Right lobe of liver (tissue), 6 donors: ENCODE results near the gene DDX42. TPM values are rescaled to one million over a fixed set of nuclear protein-coding genes. Genes with fewer than 3 reads are reported as not detected.

Experiments
- ATAC-seq, 4 donors: fragments of 200-7000 bp; cut with Tn5 transposase; one replicate each; pipeline ENCODE4 v1.9.1; 2020; ENCODE audit warnings: mild to moderate bottlenecking in 4 of 4, moderate library complexity in 4 of 4
- DNase-seq, 3 donors: peaks; one replicate each; pipeline ENCODE4 v3.0.0-alpha.2; 2020
- H3K27ac ChIP-seq, 3 donors: fragments of 200-600 bp; one replicate each; pipeline ENCODE4 v1.8.0; 2022
- H3K27me3 ChIP-seq, 2 donors: fragments of 200-600 bp; one replicate each; pipeline ENCODE4 v1.8.0; 2022
- H3K36me3 ChIP-seq, 4 donors: fragments of 200-600 bp; sonication (generic) in 1 of 4; one replicate each; pipeline versions ENCODE4 v1.5.1 to v1.8.0; 2017 to 2022; ENCODE audit warnings: control low read depth in 1 of 4
- H3K4me1 ChIP-seq, 4 donors: fragments of 200-600 bp; sonication (generic) in 1 of 4; one replicate each; pipeline versions ENCODE4 v1.5.1 to v1.8.0; 2017 to 2022; ENCODE audit warnings: control low read depth in 1 of 4
- H3K4me3 ChIP-seq, 3 donors: fragments of 200-600 bp; one replicate each; pipeline ENCODE4 v1.8.0; 2022
- H3K9me3 ChIP-seq, 4 donors: fragments of 200-600 bp; sonication (generic) in 1 of 4; one replicate each; pipeline versions ENCODE4 v1.5.1 to v1.8.0; 2017 to 2022; ENCODE audit warnings: control low read depth in 1 of 4
- CTCF ChIP-seq, 4 donors: fragments of 200-600 bp in 3 of 4; fragments of 450-650 bp in 1 of 4; IDR thresholded peaks; one replicate each; pipeline versions ENCODE4 v1.5.1 to v1.8.0; 2016 to 2022; ENCODE audit warnings: antibody characterized with exemption in 4 of 4, mild to moderate bottlenecking in 2 of 4
- POLR2A ChIP-seq: fragments of 450-650 bp; IDR thresholded peaks from one replicate; pipeline ENCODE4 v1.6.1; 2017; ENCODE audit warnings: antibody characterized with exemption, mild to moderate bottlenecking
- WGBS: methylation state at CpG from one replicate; pipeline ENCODE4 v1.1.6; 2018; ENCODE audit warnings: low coverage, low lambda C conversion rate; ENCODE audit not compliant: insufficient coverage; ENCODE audit errors: missing lambda C conversion rate; 5-methylcytosine and 5-hydroxymethylcytosine counted together
- intact Hi-C, 2 donors: fragments of 100-400 bp; cut with DNase I; formaldehyde crosslinking; loops; one replicate each; pipeline versions ENCODE4 v1.11.2 to v1.14.1; 2022
- total RNA-seq, 6 experiments: library from RNA; depleted of rRNA in 2 of 6; stranded (reverse); fragments of >200 nt in 2 of 6; fragmentation: NEBNext Ultra II Directional in 3 of 6; extraction: Animal tissue kit (Norgen Biotek cat#: 25700) in 3 of 6; gene quantifications; one replicate each; pipeline versions ENCODE4 v1.1.0 to v1.2.4, GENCODE V29; 2016 to 2023
- donor health status: DM: no; HTN: yes; CAD: no.
- donor health status: DM: no; HTN: no; CAD: no.
- donor health status: DM: no; HTN: no; CAD: no.
- donor health status: DM: no; HTN: yes; CAD: no.
- donor health status: DM: no; HTN: yes; CAD: no.

Gene DDX42
- total RNA-seq, 6 experiments from 2014 or later: 28.5 to 45.2 (median 36.2) TPM

- TF ChIP-seq CTCF (IDR thresholded peaks at IDR 0.05) (no peak), POLR2A (no peak)
- Histone ChIP-seq H3K36me3 (peaks cover 0 to 38% (median 15%) of the 10 kb centered on the region in 4 donors), H3K4me1 (peaks cover 3 to 45% (median 24%) of the 10 kb centered on the region in 4 donors), H3K27me3 (no peaks in the 10 kb centered on the region), H3K27ac (peak overlapping the region in 2 of 3 donors; percentile 68 to 79), H3K4me3 (peak overlapping the region in 1 of 3 donors; percentile 0), H3K9me3 (peaks cover 0 to 3% (median 0%) of the 10 kb centered on the region in 4 donors)
- no peak for ATAC-seq
- intact Hi-C loops: no loop called here
- DNase-seq: no peak
- WGBS: 0% methylated on average over 1 of the region's 5 CpGs
Measured at GRCh38 chr17:63837962-63838600, 64.1 kb downstream of the DDX42 start.

GRCh38 chr17:63838631-63839171 lies 64.7 kb downstream of the DDX42 start:
- H3K27ac ChIP-seq: peak overlapping the region in 2 of 3 donors; percentile 79 to 92
- ATAC-seq: peak; percentile 28 to 62 (median 52)

GRCh38 chr17:63840591-63841349 lies 66.8 kb downstream of the DDX42 start:
- Histone ChIP-seq H3K36me3 (peaks cover 0 to 13% (median 3%) of the 10 kb centered on the region in 4 donors), H3K9me3 (peaks cover 0 to 3% (median 0%) of the 10 kb centered on the region in 4 donors), H3K4me1 (peaks cover 3 to 51% (median 27%) of the 10 kb centered on the region in 4 donors), H3K4me3 (peak overlapping the region in 2 of 3 donors; percentile 72 to 90), H3K27ac (peak overlapping the region in 2 of 3 donors; percentile 74 to 92), H3K27me3 (no peaks in the 10 kb centered on the region)
- no peak for DNase-seq
- 48% methylated on average over 2 of the region's 4 CpGs for WGBS
- no peak for ATAC-seq
- intact Hi-C loops: no loop called here
- TF ChIP-seq POLR2A: no peak
- TF ChIP-seq CTCF (IDR thresholded peaks at IDR 0.05): no peak

More at GRCh38 chr17:63838631-63839171, 64.7 kb downstream of the DDX42 start:
- Histone ChIP-seq H3K4me3 (peak overlapping the region in 1 of 3 donors; percentile 0), H3K36me3 (peaks cover 0 to 31% (median 8%) of the 10 kb centered on the region in 4 donors), H3K4me1 (peaks cover 3 to 47% (median 26%) of the 10 kb centered on the region in 4 donors), H3K27me3 (no peaks in the 10 kb centered on the region), H3K9me3 (peaks cover 0 to 3% (median 0%) of the 10 kb centered on the region in 4 donors)
- peak; percentile 81 to 97 (median 93) for DNase-seq
- 37% methylated on average over 4 of the region's 7 CpGs for WGBS
- intact Hi-C loops: no loop called here
- TF ChIP-seq POLR2A: peak; percentile 60
- TF ChIP-seq CTCF (IDR thresholded peaks at IDR 0.05): no peak

GRCh38 chr17:63841350-63842172 lies 67.6 kb downstream of the DDX42 start:
- Histone ChIP-seq H3K36me3 (peaks cover 0 to 5% (median 0%) of the 10 kb centered on the region in 4 donors), H3K4me3 (peak overlapping the region; percentile 72 to 91 (median 90)), H3K4me1 (peaks cover 3 to 51% (median 27%) of the 10 kb centered on the region in 4 donors), H3K27ac (peak overlapping the region; percentile 74 to 92 (median 83)), H3K9me3 (peaks cover 0 to 3% (median 0%) of the 10 kb centered on the region in 4 donors), H3K27me3 (no peaks in the 10 kb centered on the region)
- peak; percentile 5 to 40 (median 10) for ATAC-seq
- DNase-seq: peak; percentile 67 to 83 (median 79)
- no peak for TF ChIP-seq CTCF (IDR thresholded peaks at IDR 0.05)
- TF ChIP-seq POLR2A: no peak
- 4% methylated on average over 9 of the region's 26 CpGs for WGBS
- intact Hi-C loops: no loop called here
